Measurements from ENCODE around the gene LAD1. TPM values are rescaled to one million over a fixed set of nuclear protein-coding genes. Genes with fewer than 3 reads are reported as not detected.

LAD1 gene
- total and polyA plus RNA-seq, 4 donors, result 17.8 to 63.8 (median 38.7) TPM

DNA sequence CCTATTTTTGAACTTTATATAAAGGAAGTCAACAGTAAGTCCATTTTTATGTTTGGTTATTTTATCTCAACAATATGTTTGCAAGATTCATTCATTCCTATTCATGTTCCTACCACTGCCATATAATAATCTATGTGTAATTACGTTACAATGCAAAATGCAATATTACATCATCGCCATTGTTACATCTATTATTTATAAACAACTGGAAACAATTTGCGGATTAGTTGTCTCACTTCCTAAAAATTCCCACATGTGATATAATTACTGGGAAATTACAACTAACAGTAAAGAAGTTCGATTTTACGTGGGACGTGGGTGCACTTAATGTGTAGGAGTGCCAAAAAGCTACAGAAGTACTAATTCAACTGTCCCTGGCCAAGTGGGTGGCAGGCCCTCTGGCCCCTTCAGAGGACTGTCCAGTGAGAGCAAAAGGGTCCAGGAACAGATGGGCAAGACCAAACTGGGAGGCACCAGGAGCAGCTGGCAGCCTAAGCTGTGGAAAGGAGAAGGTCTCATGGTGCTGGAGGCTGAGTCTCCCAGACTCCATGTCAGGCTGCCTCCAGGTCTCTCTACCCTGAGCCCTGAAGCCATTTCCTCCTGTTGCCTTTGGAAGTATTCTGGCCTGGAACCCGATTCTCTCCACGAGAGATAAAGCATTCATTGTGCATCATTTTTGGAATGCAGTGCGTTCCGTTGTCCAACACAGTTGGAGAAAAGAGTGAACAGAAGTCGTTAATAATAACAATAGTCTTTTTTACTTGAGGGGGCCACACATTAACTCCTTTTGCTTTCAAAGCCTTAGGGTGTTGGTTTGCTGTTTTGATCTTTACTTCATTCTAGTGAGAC is 64.6 kb downstream of the LAD1 start:
- DNase-seq, result no peak
- 66 to 77% methylated on average over 11 of the region's 11 CpGs for WGBS, 2 donors
- H3K27me3 ChIP-seq (ENCODE audit: control insufficient read depth in 3 of 3, insufficient read depth in 3 of 3, low read length in 2 of 3), result no peaks in the 10 kb centered on the region

DNA sequence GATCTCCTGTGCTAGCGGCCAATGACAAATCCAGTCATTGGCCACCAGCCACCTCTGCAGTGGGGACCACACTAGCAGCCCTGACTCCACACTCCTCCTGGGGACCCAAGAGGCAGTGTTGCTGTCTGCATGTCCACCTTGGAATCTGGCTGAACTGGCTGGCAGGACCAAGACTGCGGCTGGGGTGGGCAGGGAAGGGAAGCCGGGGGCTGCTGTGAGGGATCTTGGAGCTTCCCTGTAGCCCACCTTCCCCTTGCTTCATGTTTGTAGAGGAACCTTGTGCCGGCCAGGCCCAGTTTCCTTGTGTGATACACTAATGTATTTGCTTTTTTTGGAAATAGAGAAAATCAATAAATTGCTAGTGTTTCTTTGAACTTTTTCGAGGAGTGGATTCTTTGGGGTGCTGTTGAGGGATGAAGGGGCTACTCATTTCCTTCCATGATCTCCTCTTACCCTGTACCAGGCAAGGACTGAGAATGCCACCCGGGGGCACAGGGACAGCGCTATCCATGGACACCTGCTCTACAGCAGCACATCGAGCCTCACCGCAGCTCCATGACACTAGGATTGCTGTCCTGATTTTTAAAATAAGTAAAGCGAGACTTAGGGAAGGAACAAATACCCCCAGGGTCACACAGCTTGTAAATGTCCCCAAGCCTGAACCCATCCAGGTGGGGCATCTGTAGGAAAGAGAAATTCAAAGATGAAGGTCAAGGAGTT is 66.3 kb downstream of the LAD1 start:
- ATAC-seq (ENCODE audit: insufficient read depth, low FRiP score) (no peak), DNase-seq (no peak)
- H3K27ac ChIP-seq (ENCODE audit: low read depth in 1 of 2, low read length in 1 of 2), result no peak overlapping the region
- H3K27me3 ChIP-seq (ENCODE audit: control insufficient read depth in 3 of 3, insufficient read depth in 3 of 3, low read length in 2 of 3), result no peaks in the 10 kb centered on the region
- H3K4me3 ChIP-seq, result no peak overlapping the region
- H3K36me3 ChIP-seq (ENCODE audit: control insufficient read depth in 4 of 4, insufficient read depth in 4 of 4, low read length in 4 of 4), result no peaks in the 10 kb centered on the region
- TF ChIP-seq, protein P1, sequence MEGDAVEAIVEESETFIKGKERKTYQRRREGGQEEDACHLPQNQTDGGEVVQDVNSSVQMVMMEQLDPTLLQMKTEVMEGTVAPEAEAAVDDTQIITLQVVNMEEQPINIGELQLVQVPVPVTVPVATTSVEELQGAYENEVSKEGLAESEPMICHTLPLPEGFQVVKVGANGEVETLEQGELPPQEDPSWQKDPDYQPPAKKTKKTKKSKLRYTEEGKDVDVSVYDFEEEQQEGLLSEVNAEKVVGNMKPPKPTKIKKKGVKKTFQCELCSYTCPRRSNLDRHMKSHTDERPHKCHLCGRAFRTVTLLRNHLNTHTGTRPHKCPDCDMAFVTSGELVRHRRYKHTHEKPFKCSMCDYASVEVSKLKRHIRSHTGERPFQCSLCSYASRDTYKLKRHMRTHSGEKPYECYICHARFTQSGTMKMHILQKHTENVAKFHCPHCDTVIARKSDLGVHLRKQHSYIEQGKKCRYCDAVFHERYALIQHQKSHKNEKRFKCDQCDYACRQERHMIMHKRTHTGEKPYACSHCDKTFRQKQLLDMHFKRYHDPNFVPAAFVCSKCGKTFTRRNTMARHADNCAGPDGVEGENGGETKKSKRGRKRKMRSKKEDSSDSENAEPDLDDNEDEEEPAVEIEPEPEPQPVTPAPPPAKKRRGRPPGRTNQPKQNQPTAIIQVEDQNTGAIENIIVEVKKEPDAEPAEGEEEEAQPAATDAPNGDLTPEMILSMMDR (IDR thresholded peaks at IDR 0.05; ENCODE audit: control extremely low read depth, extremely low read depth), result no peak
- H3K9me3 ChIP-seq (ENCODE audit: control insufficient read depth in 4 of 4, insufficient read depth in 3 of 4, low read length in 3 of 4), result no peaks in the 10 kb centered on the region
- H3K9ac ChIP-seq (ENCODE audit: insufficient read depth in 1 of 2, low read length in 2 of 2), result no peak overlapping the region
- WGBS, 2 donors, result 95 to 97% methylated on average over 10 of the region's 10 CpGs
- H3K4me1 ChIP-seq (ENCODE audit: control insufficient read depth in 5 of 5, insufficient read depth in 5 of 5, low read length in 5 of 5), result peaks cover 0 to 24% (median 7%) of the 10 kb centered on the region in 5 donors

More for the DNA sequence above, 64.6 kb downstream of the LAD1 start:
- Histone ChIP-seq H3K9ac (ENCODE audit: insufficient read depth in 1 of 2, low read length in 2 of 2) (no peak overlapping the region), H3K36me3 (ENCODE audit: control insufficient read depth in 4 of 4, insufficient read depth in 4 of 4, low read length in 4 of 4) (no peaks in the 10 kb centered on the region), H3K4me1 (ENCODE audit: control insufficient read depth in 5 of 5, insufficient read depth in 5 of 5, low read length in 5 of 5) (peaks cover 0 to 16% (median 7%) of the 10 kb centered on the region in 5 donors), H3K9me3 (ENCODE audit: control insufficient read depth in 4 of 4, insufficient read depth in 3 of 4, low read length in 3 of 4) (no peaks in the 10 kb centered on the region), H3K27ac (ENCODE audit: low read depth in 1 of 2, low read length in 1 of 2) (no peak overlapping the region), H3K4me3 (no peak overlapping the region)
- ATAC-seq (ENCODE audit: insufficient read depth, low FRiP score), result no peak
- TF ChIP-seq, protein P1 (IDR thresholded peaks at IDR 0.05; ENCODE audit: control extremely low read depth, extremely low read depth), result no peak

DNA sequence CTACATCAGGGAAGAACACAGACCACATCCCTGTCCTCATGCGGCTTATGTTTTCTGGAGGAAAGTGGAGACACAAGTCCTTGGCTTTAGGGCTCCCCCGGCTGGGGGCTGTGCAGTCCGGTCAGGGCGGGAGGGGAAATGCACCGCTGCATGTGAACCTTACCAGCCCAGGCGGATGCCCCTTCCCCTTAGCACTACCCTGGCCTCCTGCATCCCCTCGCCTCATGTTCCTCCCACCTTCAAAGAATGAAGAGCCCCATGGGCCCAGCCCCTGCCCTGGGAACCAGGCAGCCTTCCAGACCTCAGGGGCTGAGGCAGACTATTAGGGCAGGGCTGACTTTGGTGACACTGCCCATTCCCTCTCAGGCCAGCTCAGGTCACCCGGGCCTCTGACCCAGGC is 67.1 kb downstream of the LAD1 start:
- Histone ChIP-seq H3K27me3 (ENCODE audit: control insufficient read depth in 3 of 3, insufficient read depth in 3 of 3, low read length in 2 of 3) (no peaks in the 10 kb centered on the region), H3K27ac (ENCODE audit: low read depth in 1 of 2, low read length in 1 of 2) (no peak overlapping the region), H3K9ac (ENCODE audit: insufficient read depth in 1 of 2, low read length in 2 of 2) (no peak overlapping the region), H3K4me3 (no peak overlapping the region), H3K4me1 (ENCODE audit: control insufficient read depth in 5 of 5, insufficient read depth in 5 of 5, low read length in 5 of 5) (peaks cover 0 to 24% (median 7%) of the 10 kb centered on the region in 5 donors), H3K36me3 (ENCODE audit: control insufficient read depth in 4 of 4, insufficient read depth in 4 of 4, low read length in 4 of 4) (no peaks in the 10 kb centered on the region), H3K9me3 (ENCODE audit: control insufficient read depth in 4 of 4, insufficient read depth in 3 of 4, low read length in 3 of 4) (peaks cover 0 to 4% (median 0%) of the 10 kb centered on the region in 4 donors)
- DNase-seq (no peak), ATAC-seq (ENCODE audit: insufficient read depth, low FRiP score) (no peak)
- TF ChIP-seq, protein P1 (IDR thresholded peaks at IDR 0.05; ENCODE audit: control extremely low read depth, extremely low read depth), result no peak
- 92 to 94% methylated on average over 8 of the region's 8 CpGs for WGBS, 2 donors
